Measurements from ENCODE around the gene ASL.
"Not testable (repeated sequence)": the region's sequence is repeated elsewhere in the genome, so short reads cannot be mapped to it uniquely, and the experiment has no call there.

Gene ASL

DNA sequence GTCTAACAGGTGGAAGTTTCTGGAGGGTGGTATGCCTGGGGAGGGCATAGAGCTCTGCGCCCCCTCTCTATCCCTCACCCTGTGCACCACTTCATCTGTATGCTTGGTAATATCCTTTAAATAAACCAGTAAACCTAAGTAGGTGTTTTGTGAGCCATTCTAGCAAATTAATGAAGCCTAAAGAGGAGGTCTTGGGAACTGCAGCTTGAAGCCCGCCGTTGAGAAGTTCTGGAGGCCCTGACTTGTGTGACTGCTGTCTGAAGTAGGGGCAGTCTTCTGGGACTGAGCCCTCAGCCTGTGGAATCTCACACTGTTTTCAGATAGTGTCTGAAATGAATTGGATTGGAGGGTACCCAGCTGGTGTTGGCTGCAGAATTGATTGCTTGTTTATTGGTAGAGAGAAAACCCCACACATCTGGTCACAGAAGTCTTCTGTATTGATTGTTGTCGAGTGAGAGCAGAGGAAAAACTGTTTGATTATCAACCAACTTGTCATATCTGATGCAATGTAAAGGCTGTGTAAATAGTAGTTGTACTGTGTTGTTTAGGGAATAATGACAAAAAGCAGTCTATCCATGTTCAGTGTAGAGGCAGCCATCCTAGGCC, 43.7 kb downstream of the ASL start:
- H3K27me3 ChIP-seq (ENCODE audit: insufficient read depth, poor library complexity, severe bottlenecking), result no peaks in the 10 kb centered on the region
- no peak overlapping the region for H3K27ac ChIP-seq (ENCODE audit: poor library complexity, severe bottlenecking)
- no peaks in the 10 kb centered on the region for H3K9me3 ChIP-seq (ENCODE audit: severe bottlenecking)
- H3K36me3 ChIP-seq (ENCODE audit: low read depth), result peaks cover 42% of the 10 kb centered on the region
- H3K4me3 ChIP-seq (ENCODE audit: severe bottlenecking), result no peak overlapping the region
- no peak for DNase-seq (ENCODE audit: low spot score)
- H3K4me1 ChIP-seq (ENCODE audit: insufficient read depth, poor library complexity, severe bottlenecking), result peaks cover 12% of the 10 kb centered on the region
- no peak for ATAC-seq (ENCODE audit: low read depth)
- no peak for TF ChIP-seq CTCF (IDR thresholded peaks at IDR 0.05; ENCODE audit: poor library complexity, severe bottlenecking)

- DNase-seq (ENCODE audit: low spot score), result no peak
- Histone ChIP-seq H3K4me1 (ENCODE audit: insufficient read depth, poor library complexity, severe bottlenecking) (peaks cover 13% of the 10 kb centered on the region), H3K36me3 (ENCODE audit: low read depth) (peaks cover 23% of the 10 kb centered on the region), H3K9me3 (ENCODE audit: severe bottlenecking) (no peaks in the 10 kb centered on the region), H3K27ac (ENCODE audit: poor library complexity, severe bottlenecking) (no peak overlapping the region), H3K4me3 (ENCODE audit: severe bottlenecking) (no peak overlapping the region), H3K27me3 (ENCODE audit: insufficient read depth, poor library complexity, severe bottlenecking) (no peaks in the 10 kb centered on the region)
- TF ChIP-seq CTCF (IDR thresholded peaks at IDR 0.05; ENCODE audit: poor library complexity, severe bottlenecking), result no peak
- ATAC-seq (ENCODE audit: low read depth), result no peak
Observed at GRCh38 chr7:66123175-66123528, 47.5 kb downstream of the ASL start.

DNA sequence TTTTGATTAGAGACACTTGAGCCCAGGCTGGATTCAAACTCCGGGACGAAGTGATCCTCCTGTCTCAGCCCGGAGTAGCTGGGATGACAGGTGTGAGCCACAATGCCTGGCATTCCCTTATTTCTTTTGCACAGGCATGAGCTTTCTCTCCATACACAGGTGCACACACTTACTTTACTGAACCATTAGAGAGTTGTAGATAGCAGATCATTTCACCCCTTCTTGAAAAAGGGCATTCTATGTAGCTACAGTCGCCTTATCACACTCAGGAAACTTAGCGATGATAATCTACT, 48.9 kb downstream of the ASL start:
- not testable (repeated sequence) for H3K4me3 ChIP-seq (ENCODE audit: severe bottlenecking); DNase-seq (ENCODE audit: low spot score); H3K4me1 ChIP-seq (ENCODE audit: insufficient read depth, poor library complexity, severe bottlenecking); H3K9me3 ChIP-seq (ENCODE audit: severe bottlenecking); H3K27me3 ChIP-seq (ENCODE audit: insufficient read depth, poor library complexity, severe bottlenecking); ATAC-seq (ENCODE audit: low read depth); H3K27ac ChIP-seq (ENCODE audit: poor library complexity, severe bottlenecking)
- peaks cover 14% of the 10 kb centered on the region for H3K36me3 ChIP-seq (ENCODE audit: low read depth)

GRCh38 chr7:66125052-66125694, 49.6 kb downstream of the ASL start:
- DNase-seq (ENCODE audit: low spot score), result no peak
- Histone ChIP-seq H3K27me3 (ENCODE audit: insufficient read depth, poor library complexity, severe bottlenecking) (no peaks in the 10 kb centered on the region), H3K9me3 (ENCODE audit: severe bottlenecking) (no peaks in the 10 kb centered on the region), H3K27ac (ENCODE audit: poor library complexity, severe bottlenecking) (no peak overlapping the region), H3K4me1 (ENCODE audit: insufficient read depth, poor library complexity, severe bottlenecking) (peaks cover 8% of the 10 kb centered on the region), H3K36me3 (ENCODE audit: low read depth) (peaks cover 15% of the 10 kb centered on the region), H3K4me3 (ENCODE audit: severe bottlenecking) (no peak overlapping the region)
- TF ChIP-seq CTCF (IDR thresholded peaks at IDR 0.05; ENCODE audit: poor library complexity, severe bottlenecking), result no peak
- ATAC-seq (ENCODE audit: low read depth), result peak; percentile 19; the same call in 1 of the 3 replicates

- H3K4me1 ChIP-seq (ENCODE audit: insufficient read depth, poor library complexity, severe bottlenecking); ATAC-seq (ENCODE audit: low read depth); H3K27ac ChIP-seq (ENCODE audit: poor library complexity, severe bottlenecking): not testable (repeated sequence)
Observed at GRCh38 chr7:66125781-66126352, 50.2 kb downstream of the ASL start.

GRCh38 chr7:66127172-66127571, 51.6 kb downstream of the ASL start:
- not testable (repeated sequence) for H3K27ac ChIP-seq (ENCODE audit: poor library complexity, severe bottlenecking); H3K4me3 ChIP-seq (ENCODE audit: severe bottlenecking); H3K4me1 ChIP-seq (ENCODE audit: insufficient read depth, poor library complexity, severe bottlenecking); H3K9me3 ChIP-seq (ENCODE audit: severe bottlenecking); H3K27me3 ChIP-seq (ENCODE audit: insufficient read depth, poor library complexity, severe bottlenecking); DNase-seq (ENCODE audit: low spot score); ATAC-seq (ENCODE audit: low read depth)
- H3K36me3 ChIP-seq (ENCODE audit: low read depth), result peaks cover 23% of the 10 kb centered on the region

More at GRCh38 chr7:66125781-66126352, 50.2 kb downstream of the ASL start:
- not testable (repeated sequence) for DNase-seq (ENCODE audit: low spot score); H3K27me3 ChIP-seq (ENCODE audit: insufficient read depth, poor library complexity, severe bottlenecking); H3K9me3 ChIP-seq (ENCODE audit: severe bottlenecking); H3K4me3 ChIP-seq (ENCODE audit: severe bottlenecking)
- peaks cover 22% of the 10 kb centered on the region for H3K36me3 ChIP-seq (ENCODE audit: low read depth)
